Erythroblast (primary cell): Measurements from ENCODE around the gene CHST4.

Source experiments
- GATA1 ChIP-seq: IDR thresholded peaks from 2 replicates; pipeline ENCODE4 v1.6.1; 2011; ENCODE audit warnings: low read depth, mild to moderate bottlenecking, control low read depth, low read length, moderate library complexity
- POLR2A ChIP-seq: IDR thresholded peaks from 2 replicates; pipeline ENCODE4 v1.6.1; 2011; ENCODE audit warnings: mild to moderate bottlenecking, low read length

- TF ChIP-seq POLR2A (no peak), GATA1 (no peak)
Measured at GRCh38 chr16:71570144-71570543, 43.9 kb downstream of the CHST4 start.
